ENCODE results near the gene PJA2.

Gene PJA2

DNA sequence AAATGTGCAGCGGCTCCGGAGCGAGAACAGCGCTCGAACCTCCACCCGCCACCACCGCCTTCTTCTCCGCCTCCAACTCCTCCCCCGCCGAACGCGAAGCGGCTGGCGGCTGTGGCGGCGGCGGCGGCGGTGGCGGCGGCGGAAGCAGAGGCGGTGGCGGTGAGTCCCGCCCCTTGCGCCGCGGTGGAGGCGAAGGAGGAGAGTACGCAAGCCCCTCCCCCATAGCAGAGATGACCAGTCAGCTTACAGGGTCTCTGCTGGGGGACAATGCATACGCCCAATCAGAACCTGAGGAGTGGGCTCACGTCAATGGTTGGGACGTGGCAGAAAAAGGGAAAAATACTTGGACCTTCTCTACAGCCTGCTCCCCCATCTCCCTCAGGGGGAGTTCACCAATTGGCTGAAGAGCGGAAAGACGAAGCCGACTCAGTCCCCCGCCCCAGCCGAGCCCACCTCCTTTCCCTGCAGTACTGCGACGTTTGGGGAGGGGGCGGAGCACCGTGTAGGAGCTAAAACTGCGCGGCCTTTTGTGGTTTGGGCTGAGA is at the start of gene PJA2:
PJA2 (minus strand) TSS at position 131 of the 545 bp plus-strand sequence. CDS start 26,541 bp downstream, outside the sequence.
- in situ Hi-C loops (cut with MboI; ENCODE audit: low sequenced_read_pairs, unreplicated experiment): no loop called here
- DNase-seq (ENCODE audit: low spot score): peak; percentile 93
- TF ChIP-seq, protein P1, sequence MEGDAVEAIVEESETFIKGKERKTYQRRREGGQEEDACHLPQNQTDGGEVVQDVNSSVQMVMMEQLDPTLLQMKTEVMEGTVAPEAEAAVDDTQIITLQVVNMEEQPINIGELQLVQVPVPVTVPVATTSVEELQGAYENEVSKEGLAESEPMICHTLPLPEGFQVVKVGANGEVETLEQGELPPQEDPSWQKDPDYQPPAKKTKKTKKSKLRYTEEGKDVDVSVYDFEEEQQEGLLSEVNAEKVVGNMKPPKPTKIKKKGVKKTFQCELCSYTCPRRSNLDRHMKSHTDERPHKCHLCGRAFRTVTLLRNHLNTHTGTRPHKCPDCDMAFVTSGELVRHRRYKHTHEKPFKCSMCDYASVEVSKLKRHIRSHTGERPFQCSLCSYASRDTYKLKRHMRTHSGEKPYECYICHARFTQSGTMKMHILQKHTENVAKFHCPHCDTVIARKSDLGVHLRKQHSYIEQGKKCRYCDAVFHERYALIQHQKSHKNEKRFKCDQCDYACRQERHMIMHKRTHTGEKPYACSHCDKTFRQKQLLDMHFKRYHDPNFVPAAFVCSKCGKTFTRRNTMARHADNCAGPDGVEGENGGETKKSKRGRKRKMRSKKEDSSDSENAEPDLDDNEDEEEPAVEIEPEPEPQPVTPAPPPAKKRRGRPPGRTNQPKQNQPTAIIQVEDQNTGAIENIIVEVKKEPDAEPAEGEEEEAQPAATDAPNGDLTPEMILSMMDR (IDR thresholded peaks at IDR 0.05; ENCODE audit: borderline replicate concordance, control extremely low read depth, extremely low read depth, insufficient read depth, missing control alignments): no peak

- TF ChIP-seq, protein P1 (IDR thresholded peaks at IDR 0.05; ENCODE audit: borderline replicate concordance, control extremely low read depth, extremely low read depth, insufficient read depth, missing control alignments): no peak
- peak; percentile 77 for DNase-seq (ENCODE audit: low spot score)
- in situ Hi-C loops (cut with MboI; ENCODE audit: low sequenced_read_pairs, unreplicated experiment): loop anchor here (25.0 kb wide), 1 partner anchor 543 kb away; no protein-coding TSS in a partner anchor
Observed at GRCh38 chr5:109455598-109456096, 45.9 kb upstream of the PJA2 start.

- in situ Hi-C loops (cut with MboI; ENCODE audit: low sequenced_read_pairs, unreplicated experiment): loop anchor here (25.0 kb wide), 1 partner anchor 543 kb away; no protein-coding TSS in a partner anchor
- TF ChIP-seq, protein P1 (IDR thresholded peaks at IDR 0.05; ENCODE audit: borderline replicate concordance, control extremely low read depth, extremely low read depth, insufficient read depth, missing control alignments): no peak
- no peak for DNase-seq (ENCODE audit: low spot score)
Observed at GRCh38 chr5:109454731-109455505, 45.1 kb upstream of the PJA2 start.

GRCh38 chr5:109453251-109453650 is 43.5 kb upstream of the PJA2 start:
- TF ChIP-seq, protein P1 (IDR thresholded peaks at IDR 0.05; ENCODE audit: borderline replicate concordance, control extremely low read depth, extremely low read depth, insufficient read depth, missing control alignments): no peak
- no peak for DNase-seq (ENCODE audit: low spot score)
- in situ Hi-C loops (cut with MboI; ENCODE audit: low sequenced_read_pairs, unreplicated experiment): loop anchor here (25.0 kb wide), 1 partner anchor 541 kb away; no protein-coding TSS in a partner anchor

DNA sequence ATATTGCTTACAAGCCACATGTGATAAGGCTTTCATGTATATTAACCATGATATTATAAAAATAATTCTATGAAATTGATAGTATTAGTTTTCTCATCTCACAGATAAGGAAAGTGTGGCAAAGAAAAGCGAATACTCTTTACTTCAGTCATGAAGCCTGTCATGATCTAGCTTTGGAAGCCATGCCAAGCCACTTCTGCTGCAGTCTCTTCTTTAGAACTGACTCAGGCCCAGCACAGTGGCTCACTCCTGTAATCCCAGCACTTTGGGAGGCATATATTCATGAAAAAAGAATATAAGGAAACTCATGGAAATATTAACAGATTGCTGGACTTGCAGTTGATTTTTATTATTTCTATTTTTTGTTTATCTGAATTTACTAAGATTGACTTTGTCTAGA is 42.9 kb upstream of the PJA2 start:
- TF ChIP-seq, protein P1 (IDR thresholded peaks at IDR 0.05; ENCODE audit: borderline replicate concordance, control extremely low read depth, extremely low read depth, insufficient read depth, missing control alignments): no peak
- DNase-seq (ENCODE audit: low spot score): no peak
- in situ Hi-C loops (cut with MboI; ENCODE audit: low sequenced_read_pairs, unreplicated experiment): loop anchor here (25.0 kb wide), 1 partner anchor 540 kb away; no protein-coding TSS in a partner anchor

GRCh38 chr5:109451146-109451545 is 41.4 kb upstream of the PJA2 start:
- DNase-seq (ENCODE audit: low spot score): no peak
- in situ Hi-C loops (cut with MboI; ENCODE audit: low sequenced_read_pairs, unreplicated experiment): loop anchor here (25.0 kb wide), 1 partner anchor 539 kb away; no protein-coding TSS in a partner anchor

More at GRCh38 chr5:109451146-109451545, 41.4 kb upstream of the PJA2 start:
- TF ChIP-seq, protein P1 (IDR thresholded peaks at IDR 0.05; ENCODE audit: borderline replicate concordance, control extremely low read depth, extremely low read depth, insufficient read depth, missing control alignments): no peak
